ENCODE results near the gene GARNL3. TPM values are rescaled to one million over a fixed set of nuclear protein-coding genes. Genes with fewer than 3 reads are reported as not detected.

Gene GARNL3
- polyA plus RNA-seq, 1 experiment = 2.2 TPM

DNA sequence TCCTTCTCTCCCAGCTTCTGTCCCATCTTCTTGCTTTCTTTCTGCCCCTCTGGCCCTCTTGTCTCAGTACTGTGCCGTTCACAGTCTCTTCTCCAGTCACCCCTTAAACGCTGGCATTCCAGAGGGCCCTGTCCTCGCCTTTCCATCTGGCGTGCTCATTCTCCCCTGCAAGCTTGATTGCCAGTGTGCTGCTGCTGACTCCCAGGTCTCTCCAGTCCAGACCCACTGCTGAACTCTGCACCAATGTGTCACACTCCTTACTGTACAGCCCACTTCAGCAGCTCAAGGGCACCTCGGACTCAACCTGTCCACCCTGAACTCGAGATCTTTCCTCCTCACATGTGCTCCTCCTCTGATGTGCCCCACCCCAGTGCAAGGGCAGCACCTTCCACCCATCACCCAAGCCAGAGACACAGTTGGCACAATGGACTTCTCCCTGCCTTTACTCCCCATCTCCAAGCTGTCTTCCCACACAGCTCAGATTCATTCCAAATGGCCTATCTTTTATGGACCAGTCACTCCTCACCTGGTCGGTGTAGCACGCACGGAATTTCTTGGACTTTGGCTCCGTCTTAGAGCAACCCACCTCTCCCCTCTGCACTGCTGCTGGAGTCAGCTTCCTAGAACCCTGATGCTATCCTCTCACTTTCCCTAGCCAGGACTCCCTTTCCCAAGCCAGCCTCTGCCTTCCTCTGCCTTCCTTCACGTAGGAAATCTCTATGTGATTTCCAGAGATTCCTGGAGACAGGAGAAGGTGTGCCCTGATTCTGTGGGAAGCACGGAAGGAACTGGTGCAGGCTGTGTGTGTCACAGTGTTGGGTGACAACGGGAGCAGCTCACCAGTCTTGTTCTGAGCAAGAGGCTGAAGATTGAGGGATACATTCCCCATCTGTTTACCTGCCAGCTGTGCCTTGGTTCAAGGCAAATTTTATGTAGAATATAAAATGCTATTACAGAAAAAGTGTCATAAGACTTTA is 106.4 kb downstream of the GARNL3 start:
- TF ChIP-seq, protein P1, sequence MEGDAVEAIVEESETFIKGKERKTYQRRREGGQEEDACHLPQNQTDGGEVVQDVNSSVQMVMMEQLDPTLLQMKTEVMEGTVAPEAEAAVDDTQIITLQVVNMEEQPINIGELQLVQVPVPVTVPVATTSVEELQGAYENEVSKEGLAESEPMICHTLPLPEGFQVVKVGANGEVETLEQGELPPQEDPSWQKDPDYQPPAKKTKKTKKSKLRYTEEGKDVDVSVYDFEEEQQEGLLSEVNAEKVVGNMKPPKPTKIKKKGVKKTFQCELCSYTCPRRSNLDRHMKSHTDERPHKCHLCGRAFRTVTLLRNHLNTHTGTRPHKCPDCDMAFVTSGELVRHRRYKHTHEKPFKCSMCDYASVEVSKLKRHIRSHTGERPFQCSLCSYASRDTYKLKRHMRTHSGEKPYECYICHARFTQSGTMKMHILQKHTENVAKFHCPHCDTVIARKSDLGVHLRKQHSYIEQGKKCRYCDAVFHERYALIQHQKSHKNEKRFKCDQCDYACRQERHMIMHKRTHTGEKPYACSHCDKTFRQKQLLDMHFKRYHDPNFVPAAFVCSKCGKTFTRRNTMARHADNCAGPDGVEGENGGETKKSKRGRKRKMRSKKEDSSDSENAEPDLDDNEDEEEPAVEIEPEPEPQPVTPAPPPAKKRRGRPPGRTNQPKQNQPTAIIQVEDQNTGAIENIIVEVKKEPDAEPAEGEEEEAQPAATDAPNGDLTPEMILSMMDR (IDR thresholded peaks at IDR 0.05; ENCODE audit: insufficient read depth, low read depth, low read length) = no peak
- ChIA-PET CTCF (interaction anchor here (0.6 to 1.6 kb wide), 4 partner anchors 10 to 79 kb away, joined by 3 to 4 read pairs (median 3); no protein-coding TSS in a partner anchor), POLR2A (no interaction called here)
- no peak for DNase-seq (ENCODE audit: low read depth)
- Histone ChIP-seq H3K36me3 (ENCODE audit: control insufficient read depth, insufficient read depth, low read length) (no peaks in the 10 kb centered on the region), H3K27me3 (ENCODE audit: control insufficient read depth, insufficient read depth, low read length) (peaks cover 7% of the 10 kb centered on the region), H3K4me3 (ENCODE audit: low read depth, low read length) (no peak overlapping the region)

DNA sequence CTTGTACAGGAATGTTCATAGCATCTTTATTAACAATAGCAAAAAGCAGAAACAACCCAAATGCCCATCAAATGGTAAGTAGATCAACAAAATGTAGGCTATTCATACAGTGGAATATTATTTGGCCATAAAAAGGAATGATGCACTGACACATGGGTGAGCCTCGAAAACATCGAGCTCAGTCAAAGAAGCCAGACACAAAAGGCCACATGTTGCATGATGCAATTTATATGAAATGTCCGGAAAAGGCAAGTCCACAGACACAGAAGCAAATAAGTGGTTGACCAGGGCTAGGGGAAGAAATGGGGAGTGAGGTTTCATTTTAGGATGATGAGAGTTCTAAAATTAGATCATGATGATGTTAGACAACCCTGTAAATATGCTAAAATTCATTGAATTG is 115.9 kb downstream of the GARNL3 start:
- no peaks in the 10 kb centered on the region for H3K36me3 ChIP-seq (ENCODE audit: control insufficient read depth, insufficient read depth, low read length)
- CTCF ChIA-PET = interaction anchor here (0.6 to 1.0 kb wide), 3 partner anchors 93 to 394 kb away, joined by 3 read pairs; no protein-coding TSS in a partner anchor
- DNase-seq (ENCODE audit: low read depth) = no peak
- POLR2A ChIA-PET = no interaction called here
- peaks cover 7% of the 10 kb centered on the region for H3K27me3 ChIP-seq (ENCODE audit: control insufficient read depth, insufficient read depth, low read length)
- TF ChIP-seq, protein P1 (IDR thresholded peaks at IDR 0.05; ENCODE audit: insufficient read depth, low read depth, low read length) = no peak
- no peak overlapping the region for H3K4me3 ChIP-seq (ENCODE audit: low read depth, low read length)

GRCh38 chr9:127382541-127382940 is 118.0 kb downstream of the GARNL3 start:
- POLR2A ChIA-PET = interaction anchor here (0.7 kb wide), 1 partner anchor 490 kb away, joined by 5 read pairs; no protein-coding TSS in a partner anchor
- H3K27me3 ChIP-seq (ENCODE audit: control insufficient read depth, insufficient read depth, low read length) = peaks cover 4% of the 10 kb centered on the region; the same call in 1 of the 2 replicates
- CTCF ChIA-PET = interaction anchor here (0.7 to 1.4 kb wide), 2 partner anchors 9 to 14 kb away, joined by 3 to 4 read pairs; partner anchors contain the start of gene SLC2A8
- no peak for DNase-seq (ENCODE audit: low read depth)
- TF ChIP-seq, protein P1 (IDR thresholded peaks at IDR 0.05; ENCODE audit: insufficient read depth, low read depth, low read length) = no peak
- H3K36me3 ChIP-seq (ENCODE audit: control insufficient read depth, insufficient read depth, low read length) = no peaks in the 10 kb centered on the region
- no peak overlapping the region for H3K4me3 ChIP-seq (ENCODE audit: low read depth, low read length)

GRCh38 chr9:127384016-127384730 is 119.6 kb downstream of the GARNL3 start:
- ChIA-PET CTCF (no interaction called here), POLR2A (no interaction called here)
- no peak for DNase-seq (ENCODE audit: low read depth)
- TF ChIP-seq, protein P1 (IDR thresholded peaks at IDR 0.05; ENCODE audit: insufficient read depth, low read depth, low read length) = no peak
- Histone ChIP-seq H3K36me3 (ENCODE audit: control insufficient read depth, insufficient read depth, low read length) (no peaks in the 10 kb centered on the region), H3K4me3 (ENCODE audit: low read depth, low read length) (no peak overlapping the region), H3K27me3 (ENCODE audit: control insufficient read depth, insufficient read depth, low read length) (peaks cover 4% of the 10 kb centered on the region; the same call in 1 of the 2 replicates)

GRCh38 chr9:127384901-127385300 is 120.3 kb downstream of the GARNL3 start:
- TF ChIP-seq, protein P1 (IDR thresholded peaks at IDR 0.05; ENCODE audit: insufficient read depth, low read depth, low read length) = no peak
- no peak overlapping the region for H3K4me3 ChIP-seq (ENCODE audit: low read depth, low read length)
- peaks cover 4% of the 10 kb centered on the region; the same call in 1 of the 2 replicates for H3K27me3 ChIP-seq (ENCODE audit: control insufficient read depth, insufficient read depth, low read length)
- CTCF ChIA-PET = no interaction called here
- POLR2A ChIA-PET = no interaction called here
- DNase-seq (ENCODE audit: low read depth) = no peak
- H3K36me3 ChIP-seq (ENCODE audit: control insufficient read depth, insufficient read depth, low read length) = no peaks in the 10 kb centered on the region

All from BJ (cell line).